ENCODE data around the gene HMCN1.
"Not testable (repeated sequence)": the region's sequence is repeated elsewhere in the genome, so short reads cannot be mapped to it uniquely, and the experiment has no call there.

HMCN1 gene

GRCh38 chr1:185768371-185768770, 34.2 kb downstream of the HMCN1 start:
- DNase-seq (ENCODE audit: low read depth), result no peak
- no peak overlapping the region for H3K4me3 ChIP-seq (ENCODE audit: low read length)
- no peak for TF ChIP-seq CTCF (conservative IDR thresholded peaks at IDR 0.05; ENCODE audit: low read length)

- no peak for TF ChIP-seq CTCF (conservative IDR thresholded peaks at IDR 0.05; ENCODE audit: low read length)
- no peak for DNase-seq (ENCODE audit: low read depth)
- no peak overlapping the region for H3K4me3 ChIP-seq (ENCODE audit: low read length)
Measured at GRCh38 chr1:185769136-185769535, 34.9 kb downstream of the HMCN1 start.

GRCh38 chr1:185774394-185774793, 40.2 kb downstream of the HMCN1 start:
- no peak for DNase-seq (ENCODE audit: low read depth)
- H3K4me3 ChIP-seq (ENCODE audit: low read length), result no peak overlapping the region
- no peak for TF ChIP-seq CTCF (conservative IDR thresholded peaks at IDR 0.05; ENCODE audit: low read length)

- no peak for DNase-seq (ENCODE audit: low read depth)
- H3K4me3 ChIP-seq (ENCODE audit: low read length), result no peak overlapping the region
- TF ChIP-seq CTCF (conservative IDR thresholded peaks at IDR 0.05; ENCODE audit: low read length), result no peak
Measured at GRCh38 chr1:185775501-185775900, 41.3 kb downstream of the HMCN1 start.

GRCh38 chr1:185776522-185776921, 42.3 kb downstream of the HMCN1 start:
- peak; percentile 32 for DNase-seq (ENCODE audit: low read depth)
- TF ChIP-seq CTCF (conservative IDR thresholded peaks at IDR 0.05; ENCODE audit: low read length), result no peak

GRCh38 chr1:185783860-185784259, 49.7 kb downstream of the HMCN1 start:
- DNase-seq (ENCODE audit: low read depth); H3K4me3 ChIP-seq (ENCODE audit: low read length): not testable (repeated sequence)

More at GRCh38 chr1:185776522-185776921, 42.3 kb downstream of the HMCN1 start:
- no peak overlapping the region for H3K4me3 ChIP-seq (ENCODE audit: low read length)

GRCh38 chr1:185785586-185785985, 51.4 kb downstream of the HMCN1 start:
- H3K4me3 ChIP-seq (ENCODE audit: low read length), result no peak overlapping the region
- no peak for TF ChIP-seq CTCF (conservative IDR thresholded peaks at IDR 0.05; ENCODE audit: low read length)
- DNase-seq (ENCODE audit: low read depth), result no peak

GRCh38 chr1:185786524-185786923, 52.3 kb downstream of the HMCN1 start:
- peak; percentile 96 for DNase-seq (ENCODE audit: low read depth)
- H3K4me3 ChIP-seq (ENCODE audit: low read length), result no peak overlapping the region
- TF ChIP-seq CTCF (conservative IDR thresholded peaks at IDR 0.05; ENCODE audit: low read length), result no peak
